GM23338 (cell line): Measurements from ENCODE around the gene GNAO1. TPM values are rescaled to one million over a fixed set of nuclear protein-coding genes. Genes with fewer than 3 reads are reported as not detected.

Experiments
- ATAC-seq: fragments of 200-7000 bp; cut with Tn5 transposase; 3 replicates; pipeline ENCODE4 v1.9.1; 2020
- DNase-seq: peaks from one replicate; pipeline ENCODE4 v3.0.0-alpha.2; 2015; ENCODE audit warnings: low spot score
- H2AFZ ChIP-seq: fragments of 200-600 bp; sonication (generic); 2 replicates; pipeline ENCODE4 v1.8.0; 2016; ENCODE audit warnings: antibody characterized with exemption, mild to moderate bottlenecking, moderate library complexity
- H3F3A ChIP-seq: fragments of 200-600 bp; sonication (generic); replicated peaks from 2 replicates; pipeline ENCODE4 v1.8.0; 2017; ENCODE audit warnings: antibody characterized with exemption, mixed run types, low read depth
- H3K27ac ChIP-seq: fragments of 200-600 bp; sonication (generic); 2 replicates; pipeline ENCODE4 v1.6.1; 2016; ENCODE audit warnings: low read depth
- H3K27me3 ChIP-seq: fragments of 200-600 bp; sonication (generic); 2 replicates; pipeline ENCODE4 v1.8.0; 2016; ENCODE audit warnings: mild to moderate bottlenecking, mixed run types, moderate library complexity; ENCODE audit not compliant: insufficient read depth
- H3K36me3 ChIP-seq: fragments of 200-600 bp; sonication (generic); 2 replicates; pipeline ENCODE4 v1.8.0; 2016; ENCODE audit warnings: mild to moderate bottlenecking; ENCODE audit not compliant: insufficient read depth
- H3K4me1 ChIP-seq: fragments of 200-600 bp; sonication (generic); 2 replicates; pipeline ENCODE4 v1.8.0; 2016; ENCODE audit warnings: mild to moderate bottlenecking, moderate library complexity; ENCODE audit not compliant: insufficient read depth
- H3K4me2 ChIP-seq: fragments of 200-600 bp; sonication (generic); 2 replicates; pipeline ENCODE4 v1.7.1; 2017; ENCODE audit warnings: mixed run types
- H3K4me3 ChIP-seq: fragments of 200-600 bp; sonication (generic); 2 replicates; pipeline ENCODE4 v1.6.1; 2016; ENCODE audit warnings: mixed run types
- H3K79me2 ChIP-seq: fragments of 200-600 bp; sonication (generic); replicated peaks from 2 replicates; pipeline ENCODE4 v1.8.0; 2017; ENCODE audit warnings: mild to moderate bottlenecking; ENCODE audit not compliant: insufficient read depth
- H3K9me2 ChIP-seq: fragments of 200-600 bp; sonication (generic); 2 replicates; pipeline ENCODE4 v1.8.0; 2017; ENCODE audit not compliant: insufficient read depth
- H4K20me1 ChIP-seq: fragments of 200-600 bp; sonication (generic); replicated peaks from 2 replicates; pipeline ENCODE4 v1.8.0; 2017; ENCODE audit warnings: mild to moderate bottlenecking; ENCODE audit not compliant: insufficient read depth
- H3K27ac Mint-ChIP-seq: 2 replicates; pipeline ENCODE4 v1.8.0; 2020; ENCODE audit warnings: inconsistent platforms, mild to moderate bottlenecking, moderate library complexity, mixed read lengths
- H3K27me3 Mint-ChIP-seq: 3 replicates; pipeline ENCODE4 v1.8.0; 2022; ENCODE audit warnings: low read depth, mild to moderate bottlenecking, moderate library complexity, mixed read lengths, inconsistent platforms; ENCODE audit not compliant: insufficient read depth, poor library complexity
- H3K36me3 Mint-ChIP-seq: 3 replicates; pipeline ENCODE4 v1.8.0; 2021; ENCODE audit warnings: low read depth, mild to moderate bottlenecking, inconsistent platforms, moderate library complexity, mixed read lengths
- H3K4me1 Mint-ChIP-seq: 3 replicates; pipeline ENCODE4 v1.8.0; 2020; ENCODE audit warnings: mild to moderate bottlenecking, inconsistent platforms, mixed read lengths
- H3K4me3 Mint-ChIP-seq: 3 replicates; pipeline ENCODE4 v1.8.0; 2021; ENCODE audit warnings: moderate library complexity, mild to moderate bottlenecking, inconsistent platforms, mixed read lengths
- H3K9me3 Mint-ChIP-seq: 3 replicates; pipeline ENCODE4 v1.8.0; 2020; ENCODE audit warnings: moderate library complexity, mild to moderate bottlenecking, inconsistent platforms, mixed read lengths
- CREB1 ChIP-seq: fragments of 250-450 bp; sonication (Bioruptor Pico); IDR thresholded peaks from 2 replicates; pipeline ENCODE4 v1.5.0; 2020; ENCODE audit warnings: low read depth, mild to moderate bottlenecking, moderate library complexity
- CTCF ChIP-seq, 2 experiments: fragments of 200-600 bp in 1 of 2; sonication (generic) in 1 of 2; conservative IDR thresholded peaks; 2 replicates each; pipeline versions ENCODE4 v1.5.1 to v1.6.1; 2016 to 2017; ENCODE audit warnings: antibody characterized with exemption in 2 of 2, low read depth in 2 of 2, mild to moderate bottlenecking in 2 of 2, moderate library complexity in 1 of 2
- EZH2phosphoT487 ChIP-seq: fragments of 200-600 bp; sonication (generic); IDR thresholded peaks from one replicate; pipeline ENCODE4 v1.8.1; 2018; ENCODE audit warnings: antibody characterized with exemption; ENCODE audit not compliant: unreplicated experiment
- JUNB ChIP-seq: IDR thresholded peaks from one replicate; pipeline ENCODE4 v1.6.1; 2016; ENCODE audit warnings: antibody characterized with exemption; ENCODE audit not compliant: unreplicated experiment
- NANOG ChIP-seq: IDR thresholded peaks from 2 replicates; pipeline ENCODE4 v1.6.1; 2016; ENCODE audit warnings: antibody characterized with exemption, borderline replicate concordance
- POLR2AphosphoS5 ChIP-seq: IDR thresholded peaks from 2 replicates; pipeline ENCODE4 v1.6.1; 2016; ENCODE audit warnings: antibody characterized with exemption, low read depth
- ZNF114 ChIP-seq: fragments of 250-450 bp; sonication (Bioruptor Pico); IDR thresholded peaks from 2 replicates; pipeline ENCODE4 v1.5.0; 2020; ENCODE audit warnings: mild to moderate bottlenecking, moderate library complexity
- ZNF331 ChIP-seq: fragments of 250-450 bp; sonication (Bioruptor Pico); IDR thresholded peaks from 2 replicates; pipeline ENCODE4 v1.5.0; 2020; ENCODE audit warnings: low read depth, mild to moderate bottlenecking, moderate library complexity
- polyA plus RNA-seq: library from polyadenylated mRNA; unstranded; fragments of >200 nt; fragmentation: Nextera tagmentation; extraction: Ambion mirVana; gene quantifications from 2 replicates; pipeline ENCODE4 v1.2.1, GENCODE V29; 2016
- total RNA-seq: library from RNA; depleted of rRNA; stranded (reverse); fragments of >200 nt; shearing (Covaris generic); gene quantifications from 2 replicates; pipeline ENCODE4 v1.2.3, GENCODE V29; 2014

GNAO1 gene
- total and polyA plus RNA-seq, 2 experiments from 2014 or later, result 6.5 to 24.8 TPM

- Mint-ChIP-seq H3K27ac (no peak overlapping the region), H3K9me3 (no peaks in the 10 kb centered on the region), H3K4me1 (no peaks in the 10 kb centered on the region; the same call in 2 of the 3 replicates), H3K4me3 (no peak overlapping the region), H3K27me3 (peaks cover 6% of the 10 kb centered on the region), H3K36me3 (peaks cover 1% of the 10 kb centered on the region; the same call in 1 of the 3 replicates)
- no peak for DNase-seq
- no peak for ATAC-seq
- Histone ChIP-seq H3K27me3 (no peaks in the 10 kb centered on the region), H3F3A (no peaks in the 10 kb centered on the region), H3K4me1 (no peaks in the 10 kb centered on the region), H3K79me2 (no peaks in the 10 kb centered on the region), H3K36me3 (no peaks in the 10 kb centered on the region), H2AFZ (no peak overlapping the region), H4K20me1 (no peaks in the 10 kb centered on the region; the same call in 1 of the 2 replicates), H3K27ac (no peak overlapping the region), H3K4me3 (no peak overlapping the region), H3K9me2 (no peaks in the 10 kb centered on the region), H3K4me2 (no peak overlapping the region)
- TF ChIP-seq ZNF114 (no peak), CREB1 (CRISPR knock-in tag) (no peak), ZNF331 (no peak), NANOG (no peak)
Observed at GRCh38 chr16:56327071-56327928, 136.0 kb downstream of the GNAO1 start.

GRCh38 chr16:56327929-56328258 lies 136.6 kb downstream of the GNAO1 start:
- Histone ChIP-seq H3K79me2 (no peaks in the 10 kb centered on the region), H3K4me1 (no peaks in the 10 kb centered on the region), H3K36me3 (no peaks in the 10 kb centered on the region), H3K4me2 (no peak overlapping the region), H4K20me1 (no peaks in the 10 kb centered on the region; the same call in 1 of the 2 replicates), H3K27me3 (no peaks in the 10 kb centered on the region), H3K4me3 (no peak overlapping the region), H2AFZ (no peak overlapping the region), H3F3A (no peaks in the 10 kb centered on the region), H3K9me2 (no peaks in the 10 kb centered on the region), H3K27ac (no peak overlapping the region)
- TF ChIP-seq CTCF (conservative IDR thresholded peaks at IDR 0.05; ENCODE audit: low read depth in 2 of 2), result no peak
- no peak for TF ChIP-seq POLR2AphosphoS5
- TF ChIP-seq JUNB, result no peak
- TF ChIP-seq CREB1 (CRISPR knock-in tag), result no peak
- TF ChIP-seq NANOG, result no peak
- TF ChIP-seq EZH2phosphoT487, result no peak
- ATAC-seq (no peak), DNase-seq (no peak)
- H3K27me3 Mint-ChIP-seq, result peaks cover 6% of the 10 kb centered on the region
- H3K4me3 Mint-ChIP-seq, result no peak overlapping the region
- no peaks in the 10 kb centered on the region; the same call in 2 of the 3 replicates for H3K4me1 Mint-ChIP-seq
- H3K27ac Mint-ChIP-seq, result no peak overlapping the region
- peaks cover 3% of the 10 kb centered on the region; the same call in 1 of the 3 replicates for H3K36me3 Mint-ChIP-seq
- H3K9me3 Mint-ChIP-seq, result no peaks in the 10 kb centered on the region
